Measurements from ENCODE around the gene ALKBH5.

The ALKBH5 gene

DNA sequence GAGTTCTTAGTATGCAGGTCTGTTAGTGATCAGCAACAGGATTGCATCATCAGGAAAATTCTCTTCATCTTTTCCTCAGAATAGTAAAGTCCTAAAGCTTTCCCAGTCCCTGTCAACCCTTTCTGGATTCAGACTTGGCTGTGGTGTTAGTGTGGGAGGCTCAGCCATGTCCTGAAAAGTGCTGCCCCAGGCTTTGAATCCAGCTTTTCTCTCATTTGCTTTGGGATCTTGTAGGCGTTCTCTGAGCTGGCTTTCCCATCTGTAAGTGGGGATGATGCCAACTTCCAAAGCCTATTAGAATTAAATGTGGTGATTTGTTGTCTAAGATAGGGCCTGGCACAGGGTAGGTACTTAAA is 3.0 kb downstream of the ALKBH5 start:
- Histone ChIP-seq H3K4me3 (ENCODE audit: low read depth in 1 of 2, low read length in 1 of 2) (peak overlapping the region in 1 of 2 experiments; percentile 96), H3K27ac (no peak overlapping the region), H3K4me1 (ENCODE audit: control insufficient read depth in 1 of 2, insufficient read depth in 1 of 2, low read depth in 1 of 2, low read length in 1 of 2) (peaks cover 44 to 53% of the 10 kb centered on the region in 2 experiments), H3K27me3 (no peaks in the 10 kb centered on the region), H3K36me3 (no peaks in the 10 kb centered on the region), H3K9me3 (no peaks in the 10 kb centered on the region)
- no peak for TF ChIP-seq CTCF (IDR thresholded peaks at IDR 0.05)

- Histone ChIP-seq H3K4me1 (ENCODE audit: control insufficient read depth in 1 of 2, insufficient read depth in 1 of 2, low read depth in 1 of 2, low read length in 1 of 2) (peaks cover 40 to 48% of the 10 kb centered on the region in 2 experiments), H3K4me3 (ENCODE audit: low read depth in 1 of 2, low read length in 1 of 2) (no peak overlapping the region), H3K9me3 (no peaks in the 10 kb centered on the region), H3K27me3 (no peaks in the 10 kb centered on the region), H3K27ac (no peak overlapping the region), H3K36me3 (no peaks in the 10 kb centered on the region)
- TF ChIP-seq CTCF (IDR thresholded peaks at IDR 0.05) = no peak
Measured at GRCh38 chr17:18187226-18187625, 3.6 kb downstream of the ALKBH5 start.

GRCh38 chr17:18187821-18188761 is 4.5 kb downstream of the ALKBH5 start:
- H3K4me3 ChIP-seq (ENCODE audit: low read depth in 1 of 2, low read length in 1 of 2) = no peak overlapping the region
- H3K27me3 ChIP-seq = no peaks in the 10 kb centered on the region
- H3K27ac ChIP-seq = no peak overlapping the region
- peaks cover 35 to 44% of the 10 kb centered on the region in 2 experiments for H3K4me1 ChIP-seq (ENCODE audit: control insufficient read depth in 1 of 2, insufficient read depth in 1 of 2, low read depth in 1 of 2, low read length in 1 of 2)
- no peak for TF ChIP-seq CTCF (IDR thresholded peaks at IDR 0.05)
- no peaks in the 10 kb centered on the region for H3K36me3 ChIP-seq
- H3K9me3 ChIP-seq = no peaks in the 10 kb centered on the region

DNA sequence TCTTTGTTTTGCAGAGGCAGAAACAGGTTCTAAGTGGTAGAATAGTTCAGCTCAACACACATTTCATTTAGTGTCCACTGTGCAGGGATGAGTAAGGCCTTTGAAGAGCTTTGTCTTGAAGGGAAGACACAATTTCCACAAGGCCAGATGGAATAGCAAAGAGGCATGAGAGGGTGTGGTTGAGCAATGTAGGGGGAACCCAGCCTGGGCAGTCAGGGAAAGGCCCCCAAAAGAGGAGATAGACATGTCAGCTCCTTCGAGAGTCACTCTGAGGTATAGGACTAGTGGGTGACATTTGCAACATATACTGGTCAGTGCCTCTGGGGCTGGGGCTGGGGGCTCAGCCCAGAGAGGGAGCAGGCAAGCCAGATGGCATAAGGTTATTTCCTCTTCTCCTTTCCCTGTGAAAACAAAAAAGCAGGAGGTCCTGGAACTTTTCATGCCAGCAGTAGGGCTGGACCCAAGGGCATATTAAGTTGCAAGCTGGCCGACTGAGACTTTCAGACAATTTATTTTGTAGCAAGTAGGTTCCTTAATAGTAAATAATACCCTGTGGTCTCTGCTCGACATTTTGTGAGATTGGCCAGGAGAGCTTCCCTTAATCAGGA is 7.1 kb downstream of the ALKBH5 start:
- TF ChIP-seq CTCF (IDR thresholded peaks at IDR 0.05) = no peak
- Histone ChIP-seq H3K9me3 (no peaks in the 10 kb centered on the region), H3K4me1 (ENCODE audit: control insufficient read depth in 1 of 2, insufficient read depth in 1 of 2, low read depth in 1 of 2, low read length in 1 of 2) (peaks cover 21 to 31% of the 10 kb centered on the region in 2 experiments), H3K4me3 (ENCODE audit: low read depth in 1 of 2, low read length in 1 of 2) (no peak overlapping the region), H3K27ac (peak overlapping the region; percentile 58), H3K36me3 (peaks cover 12% of the 10 kb centered on the region), H3K27me3 (no peaks in the 10 kb centered on the region)

- peaks cover 15 to 26% of the 10 kb centered on the region in 2 experiments for H3K4me1 ChIP-seq (ENCODE audit: control insufficient read depth in 1 of 2, insufficient read depth in 1 of 2, low read depth in 1 of 2, low read length in 1 of 2)
- peaks cover 16% of the 10 kb centered on the region for H3K36me3 ChIP-seq
- no peaks in the 10 kb centered on the region for H3K9me3 ChIP-seq
- H3K27me3 ChIP-seq = no peaks in the 10 kb centered on the region
- no peak overlapping the region for H3K4me3 ChIP-seq (ENCODE audit: low read depth in 1 of 2, low read length in 1 of 2)
- peak overlapping the region; percentile 58 for H3K27ac ChIP-seq
- no peak for TF ChIP-seq CTCF (IDR thresholded peaks at IDR 0.05)
Measured at GRCh38 chr17:18191236-18191667, 7.6 kb downstream of the ALKBH5 start.
